Right renal cortex interstitium (tissue), 3 donors: ENCODE measurements around the gene SUSD6. TPM values are rescaled to one million over a fixed set of nuclear protein-coding genes. Genes with fewer than 3 reads are reported as not detected.

ENCODE experiments used
- DNase-seq, 3 donors: peaks; one replicate each; pipeline ENCODE4 v3.0.0-alpha.2; 2013; ENCODE audit warnings: low read depth in 3 of 3, low spot score in 2 of 3
- polyA plus RNA-seq, 3 donors: library from polyadenylated mRNA; unstranded; fragments of 120-200 nt; gene quantifications; one replicate each; pipeline ENCODE4 v1.2.1, GENCODE V29; 2013; ENCODE audit not compliant: insufficient read length in 3 of 3

SUSD6 gene
- polyA plus RNA-seq, 3 donors = 20.2 to 22.0 (median 20.3) TPM

- no peak for DNase-seq
Measured at GRCh38 chr14:69669375-69669774, 58.0 kb downstream of the SUSD6 start.

- DNase-seq = no peak
Measured at GRCh38 chr14:69670093-69670492, 58.7 kb downstream of the SUSD6 start.

GRCh38 chr14:69671365-69672030, 60.1 kb downstream of the SUSD6 start:
- DNase-seq = no peak

GRCh38 chr14:69672356-69672755, 61.0 kb downstream of the SUSD6 start:
- DNase-seq = no peak

DNA sequence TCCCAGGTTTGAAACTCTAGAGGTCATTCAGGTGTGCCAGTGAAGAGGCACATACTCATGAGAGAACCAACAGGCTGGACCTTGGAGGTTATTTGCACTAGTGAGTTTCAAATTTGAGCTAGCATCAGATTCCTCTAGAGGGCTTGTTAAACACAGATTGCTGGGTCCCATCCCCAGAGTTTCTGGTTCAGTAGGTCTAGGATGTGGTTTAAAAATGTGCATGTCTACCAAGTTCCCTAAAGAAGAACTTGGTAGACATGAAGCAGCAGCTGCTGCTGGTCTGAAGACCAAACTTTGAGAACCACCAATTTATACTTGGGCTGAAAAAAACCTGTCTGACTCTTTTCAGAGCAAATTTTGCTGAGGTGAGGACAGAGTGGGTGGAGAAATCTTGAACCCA, 61.7 kb downstream of the SUSD6 start:
- no peak for DNase-seq

- no peak for DNase-seq
Measured at GRCh38 chr14:69673578-69674305, 62.3 kb downstream of the SUSD6 start.

GRCh38 chr14:69674546-69675244, 63.3 kb downstream of the SUSD6 start:
- DNase-seq = no peak

DNA sequence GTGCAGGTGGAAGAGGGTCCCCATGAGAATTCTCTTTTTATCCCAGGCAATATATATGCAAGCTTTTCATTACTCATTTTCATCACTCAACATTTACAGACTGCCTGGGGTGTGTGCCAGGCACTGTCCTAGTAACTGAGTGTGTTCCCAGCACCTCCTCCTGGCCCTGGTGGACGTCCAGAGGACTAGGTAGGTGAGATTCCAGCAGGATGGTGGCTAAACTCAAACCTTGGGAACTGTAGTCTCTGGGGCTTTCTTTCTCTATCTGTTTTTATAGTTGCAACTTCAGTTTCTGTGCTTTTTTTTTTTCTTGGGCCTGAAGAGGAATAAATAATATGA, 63.8 kb downstream of the SUSD6 start:
- no peak for DNase-seq

DNA sequence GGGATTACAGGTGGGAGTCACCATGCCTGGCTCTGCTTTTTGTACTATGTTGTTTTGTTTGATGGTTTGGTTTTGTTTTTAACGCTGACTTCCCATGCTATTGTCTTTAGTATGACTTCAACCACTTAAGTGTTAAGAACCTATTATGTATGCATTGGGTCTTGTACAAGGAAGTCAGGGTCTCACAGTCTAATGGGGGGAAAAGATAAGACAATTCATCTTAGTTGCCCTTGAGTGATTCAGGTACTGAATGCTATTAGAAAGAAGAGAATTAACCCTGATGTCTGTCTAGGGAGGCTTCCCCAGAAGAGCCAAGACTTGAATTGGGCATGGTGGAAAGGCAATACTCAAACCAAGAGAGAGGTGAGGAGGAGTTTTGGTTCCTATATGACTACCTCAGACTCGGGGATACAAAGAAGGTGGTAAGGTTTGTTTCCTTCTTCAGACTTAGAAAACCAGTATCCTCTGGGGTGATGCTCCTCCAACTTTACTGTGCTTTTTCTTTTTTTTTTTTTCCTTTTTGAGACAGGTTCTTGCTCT, 64.6 kb downstream of the SUSD6 start:
- no peak for DNase-seq

GRCh38 chr14:69676723-69677122, 65.3 kb downstream of the SUSD6 start:
- DNase-seq = no peak

DNA sequence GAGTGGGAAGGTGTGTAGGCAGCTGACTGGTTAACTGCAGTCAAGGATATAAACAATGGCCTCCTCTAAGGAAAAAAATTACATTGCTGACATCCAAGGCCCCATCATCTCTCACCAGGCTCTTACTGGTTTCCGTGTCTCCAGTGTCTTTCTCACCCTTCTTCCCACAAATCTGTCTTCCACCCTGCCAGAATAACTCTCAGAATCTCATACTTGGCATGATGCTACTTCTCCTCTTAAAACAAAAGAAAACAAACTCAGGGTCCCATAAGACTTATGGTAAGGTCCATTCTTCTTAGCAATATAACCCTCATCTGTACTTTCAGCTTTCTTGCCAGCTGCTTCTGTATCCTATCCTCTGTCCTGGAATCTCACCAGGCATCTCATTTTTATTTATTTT, 68.9 kb downstream of the SUSD6 start:
- DNase-seq = no peak

DNA sequence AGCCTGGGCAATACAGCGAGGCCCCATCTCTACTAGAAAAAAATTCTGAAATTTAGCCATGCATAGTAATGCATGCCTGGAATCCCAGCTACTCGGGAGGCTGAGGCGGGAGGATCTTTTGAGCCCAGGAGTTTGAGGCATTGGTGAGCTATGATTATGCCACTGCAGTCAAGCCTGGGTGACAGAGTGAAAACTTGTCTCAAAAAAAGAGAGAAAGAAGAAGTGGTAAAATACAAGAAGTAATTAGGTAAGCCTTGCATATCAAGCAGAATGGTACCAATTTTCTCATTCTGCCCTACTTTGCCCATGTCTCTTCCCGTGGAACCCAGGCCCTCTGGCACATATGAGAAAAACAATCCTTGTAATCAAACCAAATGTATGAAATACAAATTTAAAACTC, 70.7 kb downstream of the SUSD6 start:
- DNase-seq = no peak

- no peak for DNase-seq
Measured at GRCh38 chr14:69682621-69683263, 71.3 kb downstream of the SUSD6 start.

DNA sequence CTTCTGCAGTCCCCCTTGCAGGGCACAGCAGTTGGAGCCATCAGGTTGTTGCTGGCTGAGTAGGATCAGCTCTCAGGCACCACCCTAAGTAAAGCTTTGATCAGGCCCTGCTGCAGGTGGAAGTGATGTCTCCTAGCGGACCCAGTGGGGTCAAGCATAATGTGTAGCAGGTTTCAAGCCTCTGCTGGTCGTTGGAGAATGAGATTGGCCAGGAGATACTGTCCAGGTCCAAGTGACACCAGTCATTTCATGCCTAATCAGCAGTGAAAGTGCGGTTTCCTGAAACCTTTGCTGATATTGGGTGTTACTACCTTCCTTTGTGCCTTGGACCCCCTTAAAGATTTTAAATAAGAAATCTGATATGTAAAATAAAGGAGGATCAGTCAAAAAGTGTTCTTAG, 72.6 kb downstream of the SUSD6 start:
- DNase-seq = no peak

GRCh38 chr14:69684461-69685217, 73.2 kb downstream of the SUSD6 start:
- DNase-seq = no peak

DNA sequence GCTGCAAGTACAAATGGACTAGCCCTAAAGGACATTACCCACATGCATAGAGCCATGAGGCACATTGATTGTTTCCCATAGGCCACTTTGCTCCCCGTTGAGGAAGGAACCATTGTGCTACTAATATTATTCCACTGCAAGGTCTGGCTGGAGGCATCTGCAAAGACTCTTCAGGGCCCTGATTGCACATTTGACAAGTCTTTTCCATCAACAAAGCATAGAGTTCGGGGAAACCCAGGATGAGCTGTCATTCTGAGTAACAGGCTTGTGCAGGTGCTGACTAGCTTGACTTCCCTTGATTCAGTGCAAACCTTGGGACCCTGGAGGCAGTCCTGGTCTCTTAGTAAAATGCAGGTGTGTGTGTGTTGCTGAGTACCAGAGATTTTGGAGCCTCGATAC, 73.8 kb downstream of the SUSD6 start:
- no peak for DNase-seq

GRCh38 chr14:69685716-69686115, 74.3 kb downstream of the SUSD6 start:
- no peak for DNase-seq

DNA sequence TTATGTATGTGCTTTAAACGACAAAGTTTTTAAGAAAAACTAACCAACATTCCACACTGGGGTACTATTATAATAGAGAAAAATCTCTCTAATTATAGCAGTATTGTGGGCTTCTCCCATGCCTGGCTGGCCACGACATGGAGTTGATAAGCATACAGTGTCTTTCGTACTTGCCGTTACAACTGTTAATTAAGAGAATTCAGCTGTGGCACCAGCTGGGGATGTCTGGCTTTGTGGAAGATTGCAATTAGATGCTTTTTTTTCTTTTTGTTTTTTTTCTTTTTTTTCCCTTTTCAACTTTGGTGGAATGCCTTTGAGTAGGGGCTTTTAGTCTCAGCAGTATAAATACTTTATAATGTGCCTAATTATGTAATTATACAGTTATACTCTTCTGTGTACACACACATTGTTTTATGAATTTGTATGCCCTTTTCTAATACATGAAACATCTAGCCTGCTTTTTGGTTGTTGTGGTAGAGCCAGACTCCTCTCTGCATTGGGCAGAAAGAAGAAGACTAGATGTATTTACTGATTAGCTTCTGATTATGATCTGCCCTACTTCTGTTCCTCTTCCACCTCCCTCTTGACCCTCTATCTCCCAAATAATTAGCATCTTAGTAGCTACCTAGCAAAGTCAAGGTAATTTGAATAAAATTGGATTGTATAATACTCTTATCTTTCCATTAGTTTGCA, 76.4 kb downstream of the SUSD6 start:
- no peak for DNase-seq

- no peak for DNase-seq
Measured at GRCh38 chr14:69688299-69688649, 76.9 kb downstream of the SUSD6 start.

DNA sequence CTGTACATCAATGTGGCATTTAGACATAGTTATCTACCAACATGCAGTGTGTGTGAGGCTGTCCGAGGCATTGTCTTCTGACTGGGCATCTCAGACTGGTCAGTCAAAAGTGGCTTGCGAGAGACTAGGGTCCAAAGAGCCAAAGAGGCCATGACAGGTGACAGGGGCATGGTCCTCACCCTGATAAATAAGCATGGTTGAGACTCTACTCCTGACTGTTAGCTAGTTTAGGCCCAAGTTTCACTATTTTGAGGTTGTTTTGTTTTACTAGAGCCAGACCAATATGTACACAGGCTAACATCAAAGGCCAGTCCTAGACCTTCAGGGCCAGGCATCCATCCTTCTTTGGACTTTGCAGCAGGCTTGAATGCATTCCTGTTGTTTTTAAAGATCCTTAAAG, 78.6 kb downstream of the SUSD6 start:
- no peak for DNase-seq
